Measurements from ENCODE around the gene LPP. TPM values are rescaled to one million over a fixed set of nuclear protein-coding genes. Genes with fewer than 3 reads are reported as not detected.

Gene LPP
- total and polyA plus RNA-seq, 10 of the 15 experiments (the other 5 are each of a cell fraction or from before 2014, with no cell fraction given) = under 0.01 to 0.62 (median 0.03) TPM

DNA sequence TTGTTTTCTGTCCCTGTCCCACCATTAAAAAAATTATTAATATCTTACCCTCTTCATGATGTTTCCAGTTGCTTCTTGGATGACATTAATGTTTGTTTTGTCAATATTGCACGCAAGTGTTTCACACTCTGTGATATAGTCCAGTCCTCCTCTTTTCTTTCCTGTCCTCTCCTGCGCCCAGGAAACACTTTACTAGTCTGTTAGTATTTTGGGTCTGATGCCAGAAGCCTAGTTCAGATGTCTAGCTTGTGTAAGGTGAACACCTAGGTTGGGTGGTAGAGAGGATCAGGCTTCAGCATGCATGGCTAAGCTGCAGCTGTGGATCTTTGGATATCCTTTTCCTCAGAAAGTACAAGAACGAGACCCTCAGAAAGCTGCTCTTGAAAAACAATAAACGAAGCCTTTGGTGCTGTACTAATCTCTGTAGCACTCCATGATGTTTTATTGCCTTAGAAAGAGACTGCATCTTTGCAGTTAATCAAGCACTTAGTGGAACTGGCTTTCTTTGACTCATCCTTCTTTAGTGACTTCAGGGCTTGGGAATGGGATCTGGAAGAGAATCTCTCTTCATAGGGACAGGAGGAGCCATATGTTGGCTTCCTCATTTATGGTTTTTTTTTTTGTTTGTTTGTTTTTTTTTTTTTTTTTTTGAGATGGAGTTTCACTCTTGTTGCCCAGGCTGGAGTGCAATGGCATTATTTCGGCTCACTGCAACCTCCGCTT, 253.4 kb downstream of the LPP start (continued):
- TF ChIP-seq EGR1 (IDR thresholded peaks at IDR 0.05; ENCODE audit: borderline replicate concordance in 1 of 2, low read depth in 2 of 2, low read length in 2 of 2) (no peak), BCL3 (IDR thresholded peaks at IDR 0.05; ENCODE audit: borderline replicate concordance, insufficient read depth, low read depth, low read length, poor library complexity, severe bottlenecking) (no peak), HDAC6 (IDR thresholded peaks at IDR 0.05; ENCODE audit: unreplicated experiment) (no peak), NR2C2 (IDR thresholded peaks at IDR 0.05; ENCODE audit: borderline replicate concordance, control insufficient read depth, insufficient read length, low read depth) (no peak), POU2F2 (IDR thresholded peaks at IDR 0.05; ENCODE audit: borderline replicate concordance, low read depth, low read length) (no peak), PML (IDR thresholded peaks at IDR 0.05; ENCODE audit: low read length) (no peak), IRF5 (IDR thresholded peaks at IDR 0.05; ENCODE audit: borderline replicate concordance) (no peak)
- TF ChIP-seq, protein P1, sequence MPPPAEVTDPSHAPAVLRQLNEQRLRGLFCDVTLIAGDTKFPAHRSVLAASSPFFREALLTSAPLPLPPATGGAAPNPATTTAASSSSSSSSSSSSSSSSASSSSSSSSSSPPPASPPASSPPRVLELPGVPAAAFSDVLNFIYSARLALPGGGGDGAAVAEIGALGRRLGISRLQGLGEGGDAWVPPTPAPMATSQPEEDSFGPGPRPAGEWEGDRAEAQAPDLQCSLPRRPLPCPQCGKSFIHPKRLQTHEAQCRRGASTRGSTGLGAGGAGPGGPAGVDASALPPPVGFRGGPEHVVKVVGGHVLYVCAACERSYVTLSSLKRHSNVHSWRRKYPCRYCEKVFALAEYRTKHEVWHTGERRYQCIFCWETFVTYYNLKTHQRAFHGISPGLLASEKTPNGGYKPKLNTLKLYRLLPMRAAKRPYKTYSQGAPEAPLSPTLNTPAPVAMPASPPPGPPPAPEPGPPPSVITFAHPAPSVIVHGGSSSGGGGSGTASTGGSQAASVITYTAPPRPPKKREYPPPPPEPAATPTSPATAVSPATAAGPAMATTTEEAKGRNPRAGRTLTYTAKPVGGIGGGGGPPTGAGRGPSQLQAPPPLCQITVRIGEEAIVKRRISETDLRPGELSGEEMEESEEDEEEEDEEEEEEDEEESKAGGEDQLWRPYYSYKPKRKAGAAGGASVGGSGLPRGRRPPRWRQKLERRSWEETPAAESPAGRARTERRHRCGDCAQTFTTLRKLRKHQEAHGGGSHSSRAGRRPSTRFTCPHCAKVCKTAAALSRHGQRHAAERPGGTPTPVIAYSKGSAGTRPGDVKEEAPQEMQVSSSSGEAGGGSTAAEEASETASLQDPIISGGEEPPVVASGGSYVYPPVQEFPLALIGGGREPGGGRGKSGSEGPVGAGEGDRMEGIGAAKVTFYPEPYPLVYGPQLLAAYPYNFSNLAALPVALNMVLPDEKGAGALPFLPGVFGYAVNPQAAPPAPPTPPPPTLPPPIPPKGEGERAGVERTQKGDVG (CRISPR knock-in tag; IDR thresholded peaks at IDR 0.05) = no peak
- TF ChIP-seq, protein P2, sequence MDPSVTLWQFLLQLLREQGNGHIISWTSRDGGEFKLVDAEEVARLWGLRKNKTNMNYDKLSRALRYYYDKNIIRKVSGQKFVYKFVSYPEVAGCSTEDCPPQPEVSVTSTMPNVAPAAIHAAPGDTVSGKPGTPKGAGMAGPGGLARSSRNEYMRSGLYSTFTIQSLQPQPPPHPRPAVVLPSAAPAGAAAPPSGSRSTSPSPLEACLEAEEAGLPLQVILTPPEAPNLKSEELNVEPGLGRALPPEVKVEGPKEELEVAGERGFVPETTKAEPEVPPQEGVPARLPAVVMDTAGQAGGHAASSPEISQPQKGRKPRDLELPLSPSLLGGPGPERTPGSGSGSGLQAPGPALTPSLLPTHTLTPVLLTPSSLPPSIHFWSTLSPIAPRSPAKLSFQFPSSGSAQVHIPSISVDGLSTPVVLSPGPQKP (IDR thresholded peaks at IDR 0.05; ENCODE audit: low read depth, low read length) = no peak

All from GM12878 (cell line).